Measurements from ENCODE around the gene SNRPF. TPM values are rescaled to one million over a fixed set of nuclear protein-coding genes. Genes with fewer than 3 reads are reported as not detected.
"Not testable (repeated sequence)": the region's sequence is repeated elsewhere in the genome, so short reads cannot be mapped to it uniquely, and the experiment has no call there.

SNRPF gene
- total RNA-seq, 1 donor from 2014 or later, result not detected

DNA sequence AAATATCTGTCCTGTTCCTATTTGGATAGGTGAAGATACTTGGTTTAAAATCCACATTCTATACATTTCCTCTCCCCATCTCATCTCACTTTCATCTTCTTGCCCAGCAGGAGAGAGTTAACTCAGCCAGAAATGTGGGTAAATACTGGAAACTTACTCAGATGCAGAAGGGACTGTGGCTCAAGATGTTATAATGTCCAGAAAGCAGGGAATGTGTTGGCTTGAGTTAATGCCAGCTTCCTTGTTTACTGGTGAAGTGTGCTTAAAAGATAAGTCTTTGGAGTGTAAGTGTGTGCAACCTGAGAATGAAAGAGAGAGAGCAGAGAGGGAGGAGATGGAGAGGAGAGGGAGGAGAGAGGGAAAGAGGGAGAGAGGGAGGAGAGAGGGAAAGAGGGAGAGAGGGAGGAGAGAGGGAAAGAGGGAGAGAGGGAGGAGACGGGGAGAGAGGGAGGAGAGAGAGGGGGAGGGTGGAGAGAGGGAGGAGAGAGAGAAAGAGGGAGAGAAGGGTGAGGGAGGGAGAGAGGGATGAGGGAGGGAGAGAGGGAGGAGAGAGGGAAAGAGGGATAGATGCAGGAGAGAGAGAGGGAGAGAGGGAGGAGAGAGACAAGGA lies 22.0 kb upstream of the SNRPF start:
- Histone ChIP-seq H3K4me3 (no peak overlapping the region), H3K27me3 (no peaks in the 10 kb centered on the region), H3K4me1 (no peaks in the 10 kb centered on the region), H3K27ac (no peak overlapping the region), H3K9me3 (no peaks in the 10 kb centered on the region), H3K36me3 (no peaks in the 10 kb centered on the region)
- intact Hi-C loops (cut with DNase I), result no loop called here
- TF ChIP-seq, protein P1, sequence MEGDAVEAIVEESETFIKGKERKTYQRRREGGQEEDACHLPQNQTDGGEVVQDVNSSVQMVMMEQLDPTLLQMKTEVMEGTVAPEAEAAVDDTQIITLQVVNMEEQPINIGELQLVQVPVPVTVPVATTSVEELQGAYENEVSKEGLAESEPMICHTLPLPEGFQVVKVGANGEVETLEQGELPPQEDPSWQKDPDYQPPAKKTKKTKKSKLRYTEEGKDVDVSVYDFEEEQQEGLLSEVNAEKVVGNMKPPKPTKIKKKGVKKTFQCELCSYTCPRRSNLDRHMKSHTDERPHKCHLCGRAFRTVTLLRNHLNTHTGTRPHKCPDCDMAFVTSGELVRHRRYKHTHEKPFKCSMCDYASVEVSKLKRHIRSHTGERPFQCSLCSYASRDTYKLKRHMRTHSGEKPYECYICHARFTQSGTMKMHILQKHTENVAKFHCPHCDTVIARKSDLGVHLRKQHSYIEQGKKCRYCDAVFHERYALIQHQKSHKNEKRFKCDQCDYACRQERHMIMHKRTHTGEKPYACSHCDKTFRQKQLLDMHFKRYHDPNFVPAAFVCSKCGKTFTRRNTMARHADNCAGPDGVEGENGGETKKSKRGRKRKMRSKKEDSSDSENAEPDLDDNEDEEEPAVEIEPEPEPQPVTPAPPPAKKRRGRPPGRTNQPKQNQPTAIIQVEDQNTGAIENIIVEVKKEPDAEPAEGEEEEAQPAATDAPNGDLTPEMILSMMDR (IDR thresholded peaks at IDR 0.05), result no peak
- no peak for DNase-seq (ENCODE audit: low spot score in 2 of 2)

DNA sequence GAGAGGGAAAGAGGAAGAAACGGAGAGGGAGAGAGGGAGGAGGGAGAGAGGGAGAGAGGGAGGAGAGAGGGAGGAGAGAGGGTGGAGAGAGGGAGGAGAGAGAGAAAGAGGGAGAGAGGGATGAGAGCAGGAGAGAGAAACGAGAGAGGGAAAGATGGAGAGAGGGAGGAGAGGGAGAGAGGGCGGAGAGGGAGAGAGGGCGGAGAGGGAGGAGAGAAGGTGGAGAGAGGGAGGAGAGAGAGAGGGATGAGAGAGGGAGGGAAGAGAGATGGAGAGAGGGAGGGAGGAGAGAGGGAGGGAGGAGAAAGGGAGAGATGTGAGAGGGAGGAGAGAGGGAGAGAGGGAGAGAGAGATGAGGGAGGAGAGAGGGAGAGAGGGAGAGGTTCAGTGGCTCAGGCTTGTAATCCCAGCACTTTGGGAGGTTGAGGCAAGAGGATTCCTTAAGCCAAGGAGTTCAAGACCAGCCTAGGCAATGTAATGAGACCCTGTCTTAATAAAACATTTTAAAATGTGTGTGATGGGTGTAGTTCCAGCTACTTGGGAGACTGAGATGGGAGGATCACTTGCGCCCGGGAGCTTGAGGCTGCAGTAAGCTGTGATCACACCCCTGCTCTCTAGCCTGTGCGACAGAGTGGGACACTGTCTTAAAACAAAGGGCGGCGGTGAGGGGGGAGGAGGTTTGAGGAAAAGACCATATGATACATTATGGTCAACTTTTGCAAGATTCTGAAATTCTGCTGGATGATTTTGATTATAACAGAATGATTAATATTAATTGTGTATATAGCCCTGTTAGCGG lies 21.3 kb upstream of the SNRPF start:
- TF ChIP-seq, protein P1 (IDR thresholded peaks at IDR 0.05), result no peak
- H3K27ac ChIP-seq, result no peak overlapping the region
- no peak overlapping the region for H3K4me3 ChIP-seq
- no peaks in the 10 kb centered on the region for H3K36me3 ChIP-seq
- intact Hi-C loops (cut with DNase I), result no loop called here
- no peak for DNase-seq (ENCODE audit: low spot score in 2 of 2)
- no peaks in the 10 kb centered on the region for H3K27me3 ChIP-seq
- H3K4me1 ChIP-seq, result no peaks in the 10 kb centered on the region
- H3K9me3 ChIP-seq, result no peaks in the 10 kb centered on the region

DNA sequence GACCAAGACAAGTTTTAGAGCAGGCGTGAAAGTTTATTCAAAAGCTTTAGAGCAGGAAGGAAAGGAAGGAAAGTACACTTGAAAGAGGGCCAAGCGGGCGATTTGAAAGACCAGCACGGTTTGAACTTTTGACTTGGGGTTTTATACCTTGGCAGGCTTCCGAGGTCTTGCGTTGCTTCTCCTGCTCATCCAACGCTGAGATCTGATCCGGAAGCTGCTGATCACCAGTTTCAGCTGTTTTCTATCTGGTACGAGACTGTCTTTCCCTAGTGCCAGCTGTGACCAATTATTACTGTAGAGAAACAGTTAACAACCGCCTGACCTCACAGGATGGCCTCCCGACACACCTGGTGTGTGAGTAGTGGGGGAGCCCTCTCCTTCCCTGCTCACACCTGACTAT lies 20.6 kb upstream of the SNRPF start:
- no peak overlapping the region for H3K4me3 ChIP-seq
- intact Hi-C loops (cut with DNase I), result no loop called here

DNA sequence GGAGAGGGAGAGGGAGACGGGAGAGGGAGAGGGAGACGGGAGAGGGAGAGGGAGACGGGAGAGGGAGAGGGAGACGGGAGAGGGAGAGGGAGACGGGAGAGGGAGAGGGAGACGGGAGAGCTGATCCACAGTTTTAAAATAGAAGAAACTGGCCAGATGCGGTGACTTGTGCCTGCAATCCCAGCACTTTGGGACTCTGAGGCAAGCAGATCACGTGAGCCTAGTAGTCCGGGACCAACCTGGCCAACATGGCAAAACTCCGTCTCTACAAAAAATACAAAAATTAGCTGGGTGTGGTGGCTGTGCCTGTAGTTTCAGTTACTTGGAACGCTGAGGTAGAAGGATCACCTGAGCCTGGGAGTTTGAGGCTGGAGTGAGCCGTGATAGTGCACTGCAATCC lies 16.3 kb upstream of the SNRPF start:
- H3K9me3 ChIP-seq; H3K27ac ChIP-seq; H3K36me3 ChIP-seq; DNase-seq (ENCODE audit: low spot score in 2 of 2); intact Hi-C loops (cut with DNase I); H3K4me1 ChIP-seq; H3K27me3 ChIP-seq; H3K4me3 ChIP-seq: not testable (repeated sequence)

More for the DNA sequence above, 20.6 kb upstream of the SNRPF start:
- no peaks in the 10 kb centered on the region for H3K36me3 ChIP-seq
- no peak for DNase-seq (ENCODE audit: low spot score in 2 of 2)
- H3K4me1 ChIP-seq, result no peaks in the 10 kb centered on the region
- TF ChIP-seq, protein P1 (IDR thresholded peaks at IDR 0.05), result no peak
- H3K9me3 ChIP-seq, result no peaks in the 10 kb centered on the region
- no peak overlapping the region for H3K27ac ChIP-seq
- H3K27me3 ChIP-seq, result no peaks in the 10 kb centered on the region

DNA sequence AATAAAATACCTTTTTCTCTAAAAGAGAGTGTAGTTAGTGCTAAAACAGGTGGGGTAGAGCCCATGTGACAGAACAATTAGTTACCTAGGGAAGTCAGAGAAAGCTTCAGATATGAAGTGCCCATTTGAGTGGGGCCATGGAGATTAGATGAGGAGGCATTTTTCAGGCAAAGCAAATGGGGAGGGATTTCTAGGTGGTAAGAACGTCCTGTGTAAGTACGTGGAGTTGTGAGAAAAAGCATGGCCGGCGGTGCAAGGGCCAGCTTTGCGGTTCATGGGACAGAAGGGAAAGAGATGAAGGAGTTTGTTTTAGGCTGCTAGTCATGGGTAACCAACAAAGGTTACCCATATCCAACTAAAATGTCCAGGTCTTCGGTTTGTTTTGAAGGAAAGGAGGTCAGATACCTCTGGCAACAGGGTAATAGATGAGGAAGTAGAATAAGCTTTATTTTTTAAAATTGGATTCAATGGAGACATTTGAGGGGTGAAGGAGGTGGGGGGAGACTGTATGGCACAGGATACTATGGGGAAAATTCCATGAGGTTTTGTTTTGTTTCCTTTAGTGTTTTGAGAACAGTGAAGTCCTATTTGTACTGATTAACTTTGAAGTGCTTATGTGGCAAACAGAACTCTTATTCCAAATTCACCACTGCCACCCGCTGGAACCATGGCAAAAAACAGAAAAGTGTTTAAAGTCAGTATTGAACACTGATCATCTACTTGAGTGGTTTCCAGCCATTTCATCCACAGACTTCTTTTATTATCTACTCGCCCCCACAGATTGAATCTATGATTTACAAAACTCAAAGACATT lies 10.0 kb upstream of the SNRPF start:
- H3K4me3 ChIP-seq, result no peak overlapping the region
- intact Hi-C loops (cut with DNase I), result no loop called here

More for the DNA sequence above, 10.0 kb upstream of the SNRPF start:
- DNase-seq (ENCODE audit: low spot score in 2 of 2), result no peak
- no peaks in the 10 kb centered on the region for H3K27me3 ChIP-seq
- TF ChIP-seq, protein P1 (IDR thresholded peaks at IDR 0.05), result no peak
- no peak overlapping the region for H3K27ac ChIP-seq
- no peaks in the 10 kb centered on the region for H3K36me3 ChIP-seq
- no peaks in the 10 kb centered on the region for H3K4me1 ChIP-seq
- no peaks in the 10 kb centered on the region for H3K9me3 ChIP-seq
